GM18526 (cell line): ENCODE data around the gene PRMT7.

Experiments
- POLR2A ChIP-seq: IDR thresholded peaks from 3 replicates; pipeline ENCODE4 v1.6.1; 2011; ENCODE audit not compliant: insufficient read length; ENCODE audit errors: extremely low read depth

PRMT7 gene

GRCh38 chr16:68389006-68389405 lies 78.2 kb downstream of the PRMT7 start:
- TF ChIP-seq POLR2A = no peak

DNA sequence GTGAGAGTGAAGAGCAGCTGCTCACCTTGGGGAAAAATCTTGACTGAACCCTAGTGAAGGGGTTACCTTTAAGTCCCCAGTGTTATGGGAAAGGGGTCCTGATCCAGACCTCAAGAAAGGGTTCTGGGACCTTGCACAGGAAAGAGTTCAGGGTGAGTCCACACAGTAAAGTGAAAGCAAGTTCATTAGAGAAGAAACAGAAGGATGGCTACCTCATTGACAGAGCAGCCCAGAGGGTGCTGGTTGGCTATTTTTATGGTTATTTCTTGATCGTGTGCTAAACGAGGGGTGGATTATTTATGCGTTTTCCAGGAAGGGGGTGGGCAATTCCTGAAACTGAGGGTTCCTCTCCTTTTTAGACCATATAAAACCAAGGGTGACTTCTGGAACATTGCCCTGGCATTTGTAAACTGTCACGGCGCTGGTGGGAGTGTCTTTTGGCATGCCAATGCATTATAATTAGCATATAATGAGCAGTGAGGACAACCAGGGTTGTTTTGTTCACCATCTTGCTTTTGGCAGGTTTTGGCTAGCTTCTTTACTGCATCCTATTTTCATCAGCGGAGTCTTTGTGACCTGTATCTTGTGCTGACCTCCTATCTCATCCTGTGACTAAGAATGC lies 79.0 kb downstream of the PRMT7 start:
- TF ChIP-seq POLR2A = no peak

DNA sequence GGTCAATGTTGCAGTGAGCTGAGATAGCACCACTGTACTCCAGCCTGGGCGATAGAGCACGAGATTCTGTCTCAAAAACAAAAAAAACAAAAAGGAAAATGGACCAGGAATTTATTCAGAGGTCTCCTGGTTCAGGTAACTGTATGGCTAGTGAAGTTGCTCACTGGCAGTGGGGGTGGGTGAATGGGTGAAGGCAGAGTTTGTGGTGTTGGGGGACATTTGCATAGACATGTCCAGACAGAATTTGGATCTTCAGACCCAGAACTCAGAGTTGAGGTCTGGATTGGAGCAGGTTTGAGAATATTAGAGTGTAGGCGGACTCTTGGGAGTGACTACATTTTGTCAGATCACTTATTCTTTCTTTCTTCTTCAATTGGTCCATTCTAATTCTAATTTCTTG lies 82.5 kb downstream of the PRMT7 start:
- TF ChIP-seq POLR2A = no peak

GRCh38 chr16:68395167-68395786 lies 84.5 kb downstream of the PRMT7 start:
- TF ChIP-seq POLR2A = no peak

DNA sequence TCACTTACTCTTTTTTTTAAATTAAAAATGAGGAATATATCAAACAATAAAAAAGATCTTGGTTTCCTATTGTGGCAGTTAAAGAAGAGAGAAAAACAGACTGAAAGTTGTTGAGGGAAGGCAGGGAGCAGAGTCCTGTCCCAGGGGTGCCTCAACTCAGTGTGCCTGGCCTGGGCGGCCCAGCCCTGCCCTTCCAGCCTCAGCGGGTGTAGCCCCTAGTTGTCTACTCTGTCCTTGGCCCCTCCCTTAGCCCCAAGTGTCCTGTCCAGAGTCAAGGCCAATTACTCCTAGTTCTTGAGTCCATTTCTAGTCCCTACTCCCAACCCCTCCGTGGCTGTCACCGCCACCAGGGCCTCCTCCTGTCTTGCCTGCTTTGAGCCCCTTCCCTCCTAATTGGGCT lies 85.0 kb downstream of the PRMT7 start:
- no peak for TF ChIP-seq POLR2A

GRCh38 chr16:68396481-68396880 lies 85.7 kb downstream of the PRMT7 start:
- no peak for TF ChIP-seq POLR2A

DNA sequence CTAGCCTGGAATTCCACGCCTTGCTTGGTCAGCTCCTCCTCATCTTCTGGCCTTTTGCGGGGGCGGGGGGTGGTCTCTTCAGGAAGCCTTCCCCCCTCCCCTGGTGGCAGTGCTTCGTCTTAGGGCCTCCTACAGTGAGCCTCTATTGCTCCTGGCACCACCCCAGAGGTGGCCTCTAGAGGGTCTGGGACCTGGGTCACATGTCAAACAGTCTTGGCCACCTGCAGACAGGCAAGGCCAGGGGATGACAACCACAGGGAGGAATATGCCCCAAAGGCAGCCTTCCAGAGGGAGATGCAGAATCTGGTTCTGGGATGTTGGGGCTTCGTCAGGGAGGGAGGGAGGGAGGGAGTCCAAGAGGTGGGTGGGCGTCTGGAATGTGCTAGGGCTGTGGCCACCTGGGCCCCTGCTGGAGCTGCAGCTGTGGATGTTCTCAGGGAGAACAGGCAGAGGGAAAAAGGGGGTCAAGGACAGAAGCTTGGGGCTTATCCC lies 86.9 kb downstream of the PRMT7 start:
- no peak for TF ChIP-seq POLR2A

- no peak for TF ChIP-seq POLR2A
Observed at GRCh38 chr16:68399456-68399855, 88.6 kb downstream of the PRMT7 start.

- TF ChIP-seq POLR2A = no peak
Observed at GRCh38 chr16:68400083-68400923, 89.5 kb downstream of the PRMT7 start.

- TF ChIP-seq POLR2A = no peak
Observed at GRCh38 chr16:68400924-68401460, 90.2 kb downstream of the PRMT7 start.

DNA sequence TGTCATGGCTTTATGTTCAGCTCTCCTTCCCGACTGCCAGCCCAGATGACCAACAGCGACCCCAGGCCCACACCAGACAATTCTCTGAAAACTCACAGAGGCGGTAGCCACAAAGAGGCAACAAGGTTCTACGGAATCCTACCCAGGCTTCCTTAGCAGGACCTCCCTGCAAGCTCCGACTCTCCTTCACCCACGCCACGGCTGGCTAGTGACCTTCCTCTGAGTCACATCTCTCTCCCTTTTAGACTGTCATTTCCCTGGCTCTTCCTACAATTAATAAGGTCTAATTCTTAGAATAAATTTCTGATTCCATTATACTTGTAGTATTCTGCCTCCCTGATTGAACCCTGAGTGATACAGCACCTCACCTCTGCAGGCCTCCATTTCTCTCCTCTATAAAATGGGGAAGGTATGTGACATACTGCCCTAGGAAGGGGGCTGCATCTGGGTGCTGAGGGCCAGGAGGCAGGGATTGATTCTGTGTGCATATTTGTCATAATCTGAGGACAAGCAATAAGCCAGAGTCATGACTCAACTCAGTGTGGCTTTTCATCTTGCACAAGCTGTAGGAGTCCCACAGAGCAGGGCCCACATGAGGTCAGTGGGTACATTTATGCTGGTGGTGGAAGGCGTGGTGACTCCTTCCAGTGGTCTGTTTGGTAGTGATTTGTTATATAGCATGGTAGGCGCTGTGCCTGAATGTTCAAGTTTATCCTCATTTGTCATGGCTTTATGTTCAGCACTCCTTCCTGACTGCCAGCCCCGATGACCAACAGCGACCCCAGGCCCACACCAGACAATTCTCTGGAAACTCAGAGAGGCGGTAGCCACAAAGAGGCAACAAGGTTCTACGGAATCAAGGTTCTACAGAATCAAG lies 91.3 kb downstream of the PRMT7 start:
- TF ChIP-seq POLR2A = no peak

DNA sequence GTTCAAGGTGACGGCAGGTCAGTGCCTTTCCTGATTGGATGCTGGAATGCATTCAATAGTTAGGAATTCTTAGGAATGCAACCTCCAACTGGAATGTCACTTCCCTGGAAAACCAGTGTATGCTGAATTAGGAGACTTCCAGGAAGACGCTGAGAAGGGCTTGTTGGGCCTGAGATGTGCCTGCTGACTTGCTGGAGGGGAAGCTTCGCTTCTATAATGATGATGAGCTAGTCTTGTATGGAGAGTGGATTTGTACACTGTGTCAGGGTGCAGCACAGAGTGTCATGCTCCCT lies 91.9 kb downstream of the PRMT7 start:
- no peak for TF ChIP-seq POLR2A

- no peak for TF ChIP-seq POLR2A
Observed at GRCh38 chr16:68403177-68403576, 92.4 kb downstream of the PRMT7 start.

- no peak for TF ChIP-seq POLR2A
Observed at GRCh38 chr16:68403704-68404103, 92.9 kb downstream of the PRMT7 start.

- TF ChIP-seq POLR2A = no peak
Observed at GRCh38 chr16:68404736-68405345, 94.0 kb downstream of the PRMT7 start.

DNA sequence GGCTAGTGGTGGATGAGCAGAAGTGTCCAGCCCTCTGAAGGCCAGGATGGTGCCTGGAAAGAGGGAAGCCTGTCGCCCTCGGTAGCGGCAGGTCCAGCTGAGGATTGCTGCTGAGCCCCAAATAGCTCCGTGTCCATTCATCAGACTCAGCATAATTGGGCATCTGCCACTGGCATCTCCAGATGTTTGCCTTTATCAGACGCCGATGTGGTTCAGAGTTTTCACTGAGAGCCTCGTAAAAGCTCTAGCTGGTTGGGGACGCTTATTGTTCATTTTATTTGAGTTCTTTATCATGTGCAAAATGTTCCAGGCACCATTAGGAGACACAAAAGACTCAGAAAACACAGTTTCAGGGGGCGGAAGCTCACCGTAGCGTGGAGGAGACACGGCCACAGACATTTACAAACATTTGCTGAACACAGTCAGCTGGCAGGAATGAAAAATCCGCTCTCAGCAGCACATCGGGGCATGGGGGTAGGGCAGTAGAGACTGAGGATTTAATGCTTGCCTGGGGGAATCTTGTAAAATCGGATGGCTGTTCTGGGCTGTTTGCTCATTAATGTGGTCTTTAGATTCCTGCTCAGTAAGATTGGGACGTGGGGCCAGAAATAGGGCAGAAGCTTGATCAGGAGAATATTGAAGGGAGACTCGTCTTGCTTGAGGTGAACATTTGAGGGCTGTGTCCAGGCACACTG lies 95.8 kb downstream of the PRMT7 start:
- no peak for TF ChIP-seq POLR2A
